ENCODE measurements around the gene A4GNT. TPM values are rescaled to one million over a fixed set of nuclear protein-coding genes. Genes with fewer than 3 reads are reported as not detected.
"Not testable (repeated sequence)": the region's sequence is repeated elsewhere in the genome, so short reads cannot be mapped to it uniquely, and the experiment has no call there.

Gene A4GNT
- total RNA-seq = not detected in 2 replicates

- Mint-ChIP-seq H3K27me3 (ENCODE audit: low read depth) (peaks cover 33% of the 10 kb centered on the region), H3K4me3 (ENCODE audit: low read depth) (no peak within 1 kb of the TSS), H3K4me1 (ENCODE audit: low read depth) (no peaks in the 10 kb centered on the region), H3K9me3 (no peaks in the 10 kb centered on the region), H3K27ac (no peak within 1 kb of the TSS), H3K36me3 (ENCODE audit: low read depth) (no peaks in the 10 kb centered on the region)
- intact Hi-C loops (cut with micrococcal nuclease) = no loop called here
- DNase-seq (ENCODE audit: low spot score) = no peak
Observed at GRCh38 chr3:138132239-138132638, at the start of gene A4GNT. Gene A4GNT (minus strand): TSS chr3:138132390. CDS start chr3:138131256, 1,134 bp downstream.

DNA sequence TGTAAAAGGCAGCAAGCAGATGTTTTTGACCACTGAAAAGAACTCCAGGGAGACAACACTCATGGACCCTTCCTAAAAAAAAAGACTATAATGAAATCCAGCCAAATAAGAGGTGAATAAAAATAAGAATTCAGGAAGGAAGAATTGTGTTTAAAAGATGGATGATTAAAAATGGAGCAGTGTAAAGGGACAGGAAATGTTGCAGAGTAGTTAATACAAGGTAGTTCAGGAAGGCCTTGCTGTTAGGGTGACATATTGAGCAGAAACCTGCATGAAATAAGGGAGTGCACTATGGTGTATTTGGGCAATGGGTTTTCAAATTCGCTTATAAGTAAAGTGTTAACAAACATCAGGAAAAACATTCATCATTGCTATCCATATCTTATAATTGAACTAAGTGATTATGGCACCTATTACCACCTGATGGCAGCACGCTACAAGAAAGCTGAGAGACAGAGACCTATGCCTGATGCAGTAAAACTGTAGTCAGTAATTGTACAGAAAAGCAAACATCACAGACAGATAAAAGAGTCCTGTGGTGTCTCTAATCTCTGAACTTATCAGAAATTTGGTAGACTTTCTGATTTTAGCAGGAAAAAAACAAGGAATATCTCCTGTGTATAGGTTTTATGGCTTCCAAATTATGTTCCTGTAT is 48.3 kb upstream of the A4GNT start:
- H3K9me3 Mint-ChIP-seq = no peaks in the 10 kb centered on the region
- H3K27ac Mint-ChIP-seq = no peak overlapping the region
- DNase-seq (ENCODE audit: low spot score) = no peak
- intact Hi-C loops (cut with micrococcal nuclease) = loop anchor here (1.0 to 10.0 kb wide), 4 partner anchors 168 to 734 kb away; partner anchors contain the start of genes CEP70, ESYT3 and MRAS
- no peaks in the 10 kb centered on the region for H3K36me3 Mint-ChIP-seq (ENCODE audit: low read depth)
- no peak overlapping the region for H3K4me3 Mint-ChIP-seq (ENCODE audit: low read depth)
- H3K4me1 Mint-ChIP-seq (ENCODE audit: low read depth) = peaks cover 2% of the 10 kb centered on the region
- H3K27me3 Mint-ChIP-seq (ENCODE audit: low read depth) = peaks cover 22% of the 10 kb centered on the region

DNA sequence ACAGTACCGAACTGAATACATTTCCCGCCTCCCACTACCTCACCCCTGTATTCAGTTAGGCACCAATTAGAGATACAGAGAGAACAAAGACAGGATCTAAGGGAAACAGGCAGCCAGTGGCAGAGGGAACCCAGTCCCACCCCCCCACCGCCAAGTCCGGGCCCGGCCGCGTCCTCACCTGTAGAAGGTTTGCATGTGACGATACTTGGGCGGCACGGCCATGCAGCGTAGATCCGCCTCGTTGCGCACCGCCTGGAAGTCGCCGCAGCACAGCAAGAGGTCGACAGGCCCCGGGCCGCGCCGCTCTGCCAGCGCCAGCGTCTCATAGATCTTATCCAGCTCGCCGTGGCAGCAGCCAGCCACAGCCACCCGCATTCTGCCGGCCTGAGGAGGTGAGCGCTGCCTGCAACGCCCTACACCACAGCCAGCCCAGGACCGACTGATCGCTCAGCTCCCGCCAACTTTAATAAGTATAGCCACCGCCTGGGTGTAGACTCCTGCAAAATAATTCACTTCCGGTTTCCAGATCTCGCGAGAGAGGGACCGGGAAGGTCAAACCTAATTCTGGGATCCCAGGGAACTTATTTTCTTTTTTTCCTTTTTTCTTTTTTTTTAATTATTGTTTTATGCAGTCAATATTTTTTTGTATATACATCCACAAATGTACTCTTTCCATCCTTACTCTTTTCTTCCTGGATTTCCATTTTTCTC is 42.4 kb upstream of the A4GNT start, which contains the start of gene DBR1:
TSS of gene DBR1 (minus strand) at position 501 of the 711 bp plus-strand sequence. CDS start at position 375, 126 bp downstream.
- Mint-ChIP-seq H3K9me3 (no peaks in the 10 kb centered on the region), H3K4me3 (ENCODE audit: low read depth) (peak within 1 kb of the TSS; percentile 94), H3K36me3 (ENCODE audit: low read depth) (peaks cover 38% of the 10 kb centered on the region), H3K27me3 (ENCODE audit: low read depth) (peaks cover 4% of the 10 kb centered on the region), H3K27ac (peak within 1 kb of the TSS; percentile 92), H3K4me1 (ENCODE audit: low read depth) (peaks cover 29% of the 10 kb centered on the region)
- intact Hi-C loops (cut with micrococcal nuclease) = loop anchor here (1.0 to 5.0 kb wide), 2 partner anchors 13 to 107 kb away; partner anchors contain the start of gene ARMC8
- peak; percentile 66 for DNase-seq (ENCODE audit: low spot score)

GRCh38 chr3:138173769-138174420 is 41.7 kb upstream of the A4GNT start:
- no peaks in the 10 kb centered on the region for H3K9me3 Mint-ChIP-seq
- H3K27me3 Mint-ChIP-seq (ENCODE audit: low read depth) = peaks cover 4% of the 10 kb centered on the region
- peak overlapping the region; percentile 94 for H3K4me3 Mint-ChIP-seq (ENCODE audit: low read depth)
- peaks cover 29% of the 10 kb centered on the region for H3K4me1 Mint-ChIP-seq (ENCODE audit: low read depth)
- peak overlapping the region; percentile 92 for H3K27ac Mint-ChIP-seq
- no peak for DNase-seq (ENCODE audit: low spot score)
- intact Hi-C loops (cut with micrococcal nuclease) = loop anchor here (1.0 to 5.0 kb wide), 2 partner anchors 13 to 107 kb away; partner anchors contain the start of gene ARMC8
- peaks cover 41% of the 10 kb centered on the region for H3K36me3 Mint-ChIP-seq (ENCODE audit: low read depth)

- Mint-ChIP-seq H3K4me1 (ENCODE audit: low read depth) (peaks cover 29% of the 10 kb centered on the region), H3K36me3 (ENCODE audit: low read depth) (peaks cover 45% of the 10 kb centered on the region), H3K27me3 (ENCODE audit: low read depth) (no peaks in the 10 kb centered on the region), H3K9me3 (no peaks in the 10 kb centered on the region), H3K4me3 (ENCODE audit: low read depth) (peak overlapping the region; percentile 49), H3K27ac (no peak overlapping the region)
- no peak for DNase-seq (ENCODE audit: low spot score)
- intact Hi-C loops (cut with micrococcal nuclease) = loop anchor here (5.0 kb wide), 1 partner anchor 105 kb away; no protein-coding TSS in a partner anchor
Observed at GRCh38 chr3:138172625-138173024, 40.4 kb upstream of the A4GNT start.

DNA sequence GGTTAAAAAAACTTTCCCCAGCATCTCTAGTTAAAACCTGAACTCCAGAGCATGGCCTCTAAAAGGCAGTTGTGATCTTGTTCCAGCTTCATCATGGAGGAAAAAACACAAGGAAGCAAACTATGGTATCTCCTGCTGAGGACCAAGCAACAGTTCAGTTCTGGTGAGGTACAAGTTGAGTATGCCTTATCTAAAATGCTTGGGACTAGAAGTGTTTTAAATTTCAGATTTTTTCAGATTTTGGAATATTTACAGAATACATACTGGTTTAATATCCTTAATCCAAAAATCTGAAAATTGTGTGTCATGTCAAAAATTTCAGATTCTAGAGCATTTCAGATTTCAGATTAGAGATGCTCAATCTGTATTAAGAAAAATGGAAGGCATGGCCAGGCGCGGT is 32.9 kb upstream of the A4GNT start:
- Mint-ChIP-seq H3K27ac (no peak overlapping the region), H3K9me3 (no peaks in the 10 kb centered on the region), H3K4me1 (ENCODE audit: low read depth) (peaks cover 2% of the 10 kb centered on the region), H3K36me3 (ENCODE audit: low read depth) (peaks cover 66% of the 10 kb centered on the region), H3K27me3 (ENCODE audit: low read depth) (no peaks in the 10 kb centered on the region), H3K4me3 (ENCODE audit: low read depth) (no peak overlapping the region)
- intact Hi-C loops (cut with micrococcal nuclease) = no loop called here
- DNase-seq (ENCODE audit: low spot score) = no peak

GRCh38 chr3:138157743-138158142 is 25.6 kb upstream of the A4GNT start:
- intact Hi-C loops (cut with micrococcal nuclease) = no loop called here
- no peak overlapping the region for H3K4me3 Mint-ChIP-seq (ENCODE audit: low read depth)
- H3K4me1 Mint-ChIP-seq (ENCODE audit: low read depth) = no peaks in the 10 kb centered on the region
- H3K9me3 Mint-ChIP-seq = peaks cover 16% of the 10 kb centered on the region
- no peak overlapping the region for H3K27ac Mint-ChIP-seq
- peaks cover 24% of the 10 kb centered on the region for H3K36me3 Mint-ChIP-seq (ENCODE audit: low read depth)
- no peak for DNase-seq (ENCODE audit: low spot score)
- peaks cover 4% of the 10 kb centered on the region for H3K27me3 Mint-ChIP-seq (ENCODE audit: low read depth)

DNA sequence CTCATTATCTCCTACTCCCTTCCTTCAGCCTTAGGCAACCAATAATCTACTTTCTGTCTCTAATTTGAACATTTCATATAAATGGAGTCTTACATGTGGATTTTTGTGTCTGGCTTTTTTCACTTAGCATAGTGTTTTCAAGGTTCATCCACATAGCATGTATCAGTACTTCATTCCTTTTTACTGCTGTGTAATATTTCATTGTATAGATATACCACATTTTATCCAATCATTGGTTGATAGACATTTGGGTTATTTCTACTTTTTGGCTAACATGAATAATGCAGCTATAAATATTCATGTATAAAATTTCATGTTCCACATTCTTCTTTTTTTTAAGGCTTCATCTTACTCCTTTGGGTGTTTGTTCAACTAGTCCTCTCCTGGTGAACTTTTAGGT is 22.3 kb upstream of the A4GNT start:
- no peak overlapping the region for H3K4me3 Mint-ChIP-seq (ENCODE audit: low read depth)
- no peak for DNase-seq (ENCODE audit: low spot score)
- H3K9me3 Mint-ChIP-seq = peaks cover 17% of the 10 kb centered on the region
- no peaks in the 10 kb centered on the region for H3K4me1 Mint-ChIP-seq (ENCODE audit: low read depth)
- intact Hi-C loops (cut with micrococcal nuclease) = no loop called here
- H3K36me3 Mint-ChIP-seq (ENCODE audit: low read depth) = no peaks in the 10 kb centered on the region
- no peak overlapping the region for H3K27ac Mint-ChIP-seq
- peaks cover 6% of the 10 kb centered on the region for H3K27me3 Mint-ChIP-seq (ENCODE audit: low read depth)

- intact Hi-C loops (cut with micrococcal nuclease) = no loop called here
- H3K4me3 Mint-ChIP-seq (ENCODE audit: low read depth) = no peak overlapping the region
- H3K36me3 Mint-ChIP-seq (ENCODE audit: low read depth) = no peaks in the 10 kb centered on the region
- no peak for DNase-seq (ENCODE audit: low spot score)
- H3K4me1 Mint-ChIP-seq (ENCODE audit: low read depth) = no peaks in the 10 kb centered on the region
- peaks cover 6% of the 10 kb centered on the region for H3K9me3 Mint-ChIP-seq
- H3K27me3 Mint-ChIP-seq (ENCODE audit: low read depth) = peaks cover 12% of the 10 kb centered on the region
- no peak overlapping the region for H3K27ac Mint-ChIP-seq
Observed at GRCh38 chr3:138148503-138148902, 16.3 kb upstream of the A4GNT start.

DNA sequence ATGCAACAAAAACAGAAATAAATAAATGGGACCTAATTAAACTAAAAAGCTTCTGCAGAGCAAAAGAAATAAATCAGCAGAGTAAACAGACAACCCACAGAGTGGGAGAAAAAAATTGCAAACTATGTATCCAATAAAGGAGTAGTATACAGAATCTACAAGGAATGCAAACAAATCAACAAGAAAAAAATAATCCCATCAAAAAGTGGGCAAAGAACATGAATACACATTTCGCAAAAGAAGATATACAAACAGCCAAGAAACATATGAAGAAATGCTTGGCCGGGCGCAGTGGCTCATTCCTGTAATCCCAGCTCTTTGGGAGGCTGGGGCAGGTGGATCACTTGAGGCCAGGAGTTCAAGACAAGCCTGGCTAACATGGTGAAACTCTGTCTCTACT is 10.0 kb upstream of the A4GNT start:
- H3K4me3 Mint-ChIP-seq (ENCODE audit: low read depth); H3K4me1 Mint-ChIP-seq (ENCODE audit: low read depth); DNase-seq (ENCODE audit: low spot score); H3K27ac Mint-ChIP-seq; intact Hi-C loops (cut with micrococcal nuclease); H3K9me3 Mint-ChIP-seq; H3K36me3 Mint-ChIP-seq (ENCODE audit: low read depth): not testable (repeated sequence)
- H3K27me3 Mint-ChIP-seq (ENCODE audit: low read depth) = peaks cover 21% of the 10 kb centered on the region

GRCh38 chr3:138140940-138141339 is 8.8 kb upstream of the A4GNT start:
- intact Hi-C loops (cut with micrococcal nuclease) = no loop called here
- DNase-seq (ENCODE audit: low spot score) = no peak
- Mint-ChIP-seq H3K27ac (no peak overlapping the region), H3K9me3 (no peaks in the 10 kb centered on the region), H3K27me3 (ENCODE audit: low read depth) (peaks cover 24% of the 10 kb centered on the region), H3K36me3 (ENCODE audit: low read depth) (no peaks in the 10 kb centered on the region), H3K4me1 (ENCODE audit: low read depth) (peaks cover 6% of the 10 kb centered on the region), H3K4me3 (ENCODE audit: low read depth) (no peak overlapping the region)

DNA sequence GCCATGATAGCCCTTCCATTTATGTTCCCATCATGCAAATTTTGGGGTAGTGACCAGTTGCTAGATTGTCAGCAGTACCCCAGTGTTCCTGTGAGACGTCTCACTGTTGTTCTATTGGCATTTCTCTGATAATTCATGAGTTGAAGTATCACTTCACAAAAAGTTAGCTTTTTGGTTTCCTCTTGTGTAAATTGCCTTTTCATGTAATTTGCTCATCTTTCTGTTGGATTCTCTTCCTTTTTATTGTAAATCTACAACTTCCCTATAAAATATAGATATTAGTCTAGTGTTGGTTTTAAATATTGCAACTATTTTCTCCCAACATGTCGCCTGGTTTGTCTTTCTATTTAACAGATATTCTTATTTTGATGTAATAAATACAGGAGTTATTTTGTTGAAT is 7.5 kb upstream of the A4GNT start:
- Mint-ChIP-seq H3K4me1 (ENCODE audit: low read depth) (peaks cover 6% of the 10 kb centered on the region), H3K27ac (no peak overlapping the region), H3K36me3 (ENCODE audit: low read depth) (no peaks in the 10 kb centered on the region), H3K9me3 (no peaks in the 10 kb centered on the region), H3K27me3 (ENCODE audit: low read depth) (peaks cover 24% of the 10 kb centered on the region), H3K4me3 (ENCODE audit: low read depth) (no peak overlapping the region)
- intact Hi-C loops (cut with micrococcal nuclease) = no loop called here
- no peak for DNase-seq (ENCODE audit: low spot score)

DNA sequence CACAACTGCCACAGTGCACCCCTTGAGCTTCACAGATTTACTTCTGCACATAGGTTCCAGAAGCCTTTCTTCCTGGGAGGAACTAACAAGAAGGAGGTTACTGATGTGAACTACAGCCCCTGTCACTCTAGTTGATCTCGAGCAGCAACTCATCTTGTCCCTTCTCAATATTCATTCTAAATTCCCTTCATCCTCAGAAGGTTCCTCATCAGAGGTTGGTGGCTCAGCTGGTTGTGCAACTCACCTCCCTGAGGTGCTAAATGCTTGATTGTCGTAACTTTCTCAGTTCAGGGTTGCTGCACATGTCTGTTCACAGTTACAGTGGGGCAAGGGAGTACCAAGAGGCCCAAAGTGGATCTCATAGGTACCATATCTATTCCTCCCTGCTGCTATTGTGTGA is 5.7 kb upstream of the A4GNT start:
- Mint-ChIP-seq H3K9me3 (no peaks in the 10 kb centered on the region), H3K4me1 (ENCODE audit: low read depth) (peaks cover 6% of the 10 kb centered on the region), H3K4me3 (ENCODE audit: low read depth) (no peak overlapping the region), H3K27me3 (ENCODE audit: low read depth) (peaks cover 29% of the 10 kb centered on the region), H3K36me3 (ENCODE audit: low read depth) (no peaks in the 10 kb centered on the region), H3K27ac (no peak overlapping the region)
- no peak for DNase-seq (ENCODE audit: low spot score)
- intact Hi-C loops (cut with micrococcal nuclease) = no loop called here
